SU-DHL-6 (cell line): ENCODE data around the gene DNAI7.

Experiments
- H2AFZ ChIP-seq: fragments of 200-600 bp; sonication (generic); 2 replicates; pipeline ENCODE4 v1.6.1; 2014; ENCODE audit warnings: low read depth, mild to moderate bottlenecking, moderate library complexity, mixed read lengths, antibody characterized with exemption, low read length; ENCODE audit not compliant: severe bottlenecking
- H3F3A ChIP-seq: fragments of 200-600 bp; shearing (Covaris generic); 2 replicates; pipeline ENCODE4 v1.6.0; 2016; ENCODE audit warnings: antibody characterized with exemption, mild to moderate bottlenecking; ENCODE audit not compliant: insufficient read depth
- H3K27ac ChIP-seq: fragments of 200-600 bp; sonication (generic); 2 replicates; pipeline ENCODE4 v1.5.1; 2016; ENCODE audit warnings: low read depth, mild to moderate bottlenecking, low read length, moderate library complexity, mixed read lengths
- H3K27me3 ChIP-seq: fragments of 200-600 bp; sonication (generic), shearing (Covaris generic); 2 replicates; pipeline ENCODE4 v1.6.0; 2014; ENCODE audit warnings: mild to moderate bottlenecking, low read length
- H3K36me3 ChIP-seq: fragments of 200-600 bp; sonication (generic); 2 replicates; pipeline ENCODE4 v1.6.1; 2014; ENCODE audit warnings: mild to moderate bottlenecking, low read length, mixed read lengths
- H3K4me2 ChIP-seq: fragments of 300-600, 200-600 bp; shearing (Covaris generic), sonication (generic); 2 replicates; pipeline ENCODE4 v1.6.0; 2014; ENCODE audit warnings: low read length, low read depth, mild to moderate bottlenecking; ENCODE audit not compliant: poor library complexity, severe bottlenecking
- H3K4me3 ChIP-seq: fragments of 200-600 bp; sonication (generic); 2 replicates; pipeline ENCODE4 v1.5.1; 2014; ENCODE audit warnings: antibody characterized with exemption, low read length, mild to moderate bottlenecking, mixed read lengths; ENCODE audit not compliant: insufficient read depth, poor library complexity, severe bottlenecking
- H3K79me2 ChIP-seq: fragments of 200-600 bp; sonication (generic); 2 replicates; pipeline ENCODE4 v1.6.1; 2014; ENCODE audit warnings: mild to moderate bottlenecking, low read length, moderate library complexity; ENCODE audit not compliant: insufficient read depth
- H3K9ac ChIP-seq: fragments of 200-600 bp; sonication (generic); 2 replicates; pipeline ENCODE4 v1.7.0; 2014; ENCODE audit warnings: mild to moderate bottlenecking, low read length
- H3K9me2 ChIP-seq: fragments of 200-600 bp; sonication (generic); replicated peaks from 2 replicates; pipeline ENCODE4 v1.6.1; 2014; ENCODE audit warnings: low read length; ENCODE audit not compliant: insufficient read depth
- H3K9me3 ChIP-seq: fragments of 200-600 bp; sonication (generic); 2 replicates; pipeline ENCODE4 v1.6.1; 2014; ENCODE audit warnings: low read length, mixed read lengths; ENCODE audit not compliant: insufficient read depth
- H4K20me1 ChIP-seq: fragments of 200-600 bp; sonication (generic); 2 replicates; pipeline ENCODE4 v1.6.1; 2014; ENCODE audit warnings: low read depth, mild to moderate bottlenecking, antibody characterized with exemption, low read length, moderate library complexity, mixed read lengths
- CTCF ChIP-seq: fragments of 200-600 bp; sonication (generic); IDR thresholded peaks from one replicate; pipeline ENCODE4 v1.5.1; 2017; ENCODE audit warnings: antibody characterized with exemption, mild to moderate bottlenecking, low read length, moderate library complexity; ENCODE audit not compliant: insufficient read depth, poor library complexity, severe bottlenecking
- EZH2phosphoT487 ChIP-seq: fragments of 200-600 bp; sonication (generic), shearing (Covaris generic); conservative IDR thresholded peaks from 2 replicates; pipeline ENCODE4 v1.6.1; 2018; ENCODE audit warnings: mild to moderate bottlenecking, antibody characterized with exemption, low read length, moderate library complexity, mixed read lengths

DNAI7 gene

GRCh38 chr12:25124493-25124892, 70.5 kb downstream of the DNAI7 start:
- Histone ChIP-seq H3K9me3 (no peaks in the 10 kb centered on the region), H3K9me2 (no peaks in the 10 kb centered on the region), H3K36me3 (no peaks in the 10 kb centered on the region), H3K4me3 (no peak overlapping the region), H3K27me3 (no peaks in the 10 kb centered on the region), H4K20me1 (no peaks in the 10 kb centered on the region), H3K4me2 (no peak overlapping the region), H2AFZ (no peak overlapping the region), H3K79me2 (no peaks in the 10 kb centered on the region), H3K27ac (no peak overlapping the region), H3F3A (no peaks in the 10 kb centered on the region), H3K9ac (no peak overlapping the region)
- no peak for TF ChIP-seq CTCF
- TF ChIP-seq EZH2phosphoT487, result no peak

DNA sequence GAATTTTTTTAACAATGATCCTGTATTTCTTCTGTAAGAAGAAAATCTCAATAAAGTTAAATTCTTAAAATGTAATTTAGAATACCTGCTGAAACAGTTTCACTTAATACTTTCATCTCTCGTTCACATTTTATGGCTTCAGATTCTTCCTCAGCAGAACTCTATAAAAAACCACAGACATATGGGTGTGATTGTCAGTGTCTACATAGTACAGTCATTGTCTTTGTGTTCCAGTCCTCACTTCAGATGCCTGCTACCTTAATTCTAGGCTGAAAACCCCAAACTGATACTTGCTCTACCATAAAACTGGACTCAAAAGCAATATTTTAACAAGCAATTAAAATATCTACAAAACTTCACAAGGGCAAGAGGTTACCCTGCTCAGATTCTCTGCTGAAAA, 71.8 kb downstream of the DNAI7 start:
- Histone ChIP-seq H3K9ac (no peak overlapping the region), H3K9me3 (no peaks in the 10 kb centered on the region), H3K4me3 (no peak overlapping the region), H3K36me3 (no peaks in the 10 kb centered on the region), H3K79me2 (no peaks in the 10 kb centered on the region), H3K27me3 (no peaks in the 10 kb centered on the region), H3K4me2 (no peak overlapping the region), H4K20me1 (no peaks in the 10 kb centered on the region), H2AFZ (no peak overlapping the region), H3K9me2 (no peaks in the 10 kb centered on the region), H3K27ac (no peak overlapping the region), H3F3A (peaks cover 7% of the 10 kb centered on the region)
- no peak for TF ChIP-seq CTCF
- no peak for TF ChIP-seq EZH2phosphoT487

- Histone ChIP-seq H2AFZ (no peak overlapping the region), H3K4me2 (no peak overlapping the region), H3K79me2 (no peaks in the 10 kb centered on the region), H3K27ac (no peak overlapping the region), H3K9ac (no peak overlapping the region), H3K36me3 (no peaks in the 10 kb centered on the region), H3K27me3 (no peaks in the 10 kb centered on the region), H4K20me1 (no peaks in the 10 kb centered on the region), H3F3A (peaks cover 7% of the 10 kb centered on the region), H3K4me3 (no peak overlapping the region), H3K9me2 (no peaks in the 10 kb centered on the region), H3K9me3 (no peaks in the 10 kb centered on the region)
- TF ChIP-seq CTCF, result no peak
- no peak for TF ChIP-seq EZH2phosphoT487
Measured at GRCh38 chr12:25121916-25122315, 73.0 kb downstream of the DNAI7 start.
